HTERT RPE-1 (cell line): Measurements from ENCODE around the gene ESR2.
"Not testable (repeated sequence)": the region's sequence is repeated elsewhere in the genome, so short reads cannot be mapped to it uniquely, and the experiment has no call there.

Experiments
- in situ Hi-C: fragments of 300-500 bp; cut with MboI; formaldehyde crosslinking; loops from 4 replicates; pipeline ENCODE4 v1.14.3; 2020; ENCODE audit warnings: low sequenced_read_pairs

ESR2 gene

DNA sequence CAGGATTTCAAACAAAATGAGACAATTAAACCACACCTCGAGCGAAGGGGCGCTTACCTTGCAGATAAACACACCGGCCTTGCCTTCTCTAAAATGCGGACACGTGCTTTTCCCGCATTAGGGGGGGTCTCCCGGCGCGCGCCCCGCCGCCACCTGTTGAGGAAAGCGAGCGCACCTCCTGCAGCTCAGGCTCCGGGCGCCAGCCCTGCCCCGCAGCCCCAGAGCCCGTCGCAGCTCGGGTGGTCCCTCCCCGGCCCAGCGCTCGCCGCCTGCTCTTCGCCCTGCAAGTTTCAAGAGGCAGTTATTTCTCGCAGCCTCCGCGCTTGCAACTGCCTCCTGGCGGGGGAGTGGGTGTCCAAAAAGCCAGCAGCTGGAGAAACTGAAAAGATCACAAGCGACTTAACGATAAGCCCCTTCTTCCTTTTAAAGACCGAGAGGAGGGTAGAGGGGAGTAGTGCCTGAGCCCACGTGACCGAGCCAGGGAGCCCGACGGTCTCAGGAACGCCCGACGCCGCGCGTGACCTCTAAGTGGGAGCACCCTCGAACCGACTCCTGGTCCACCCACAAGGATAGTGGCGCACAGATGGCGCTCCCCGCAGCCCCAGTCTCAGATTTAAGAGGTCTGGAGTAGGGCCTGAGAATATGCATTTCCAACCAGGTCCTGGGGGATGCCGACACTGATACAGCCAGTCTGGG, at the start of gene ESR2:
TSS of gene ESR2 (minus strand) at position 396 of the 696 bp plus-strand sequence. CDS start 11,386 bp downstream, outside the sequence.
- in situ Hi-C loops, result no loop called here

DNA sequence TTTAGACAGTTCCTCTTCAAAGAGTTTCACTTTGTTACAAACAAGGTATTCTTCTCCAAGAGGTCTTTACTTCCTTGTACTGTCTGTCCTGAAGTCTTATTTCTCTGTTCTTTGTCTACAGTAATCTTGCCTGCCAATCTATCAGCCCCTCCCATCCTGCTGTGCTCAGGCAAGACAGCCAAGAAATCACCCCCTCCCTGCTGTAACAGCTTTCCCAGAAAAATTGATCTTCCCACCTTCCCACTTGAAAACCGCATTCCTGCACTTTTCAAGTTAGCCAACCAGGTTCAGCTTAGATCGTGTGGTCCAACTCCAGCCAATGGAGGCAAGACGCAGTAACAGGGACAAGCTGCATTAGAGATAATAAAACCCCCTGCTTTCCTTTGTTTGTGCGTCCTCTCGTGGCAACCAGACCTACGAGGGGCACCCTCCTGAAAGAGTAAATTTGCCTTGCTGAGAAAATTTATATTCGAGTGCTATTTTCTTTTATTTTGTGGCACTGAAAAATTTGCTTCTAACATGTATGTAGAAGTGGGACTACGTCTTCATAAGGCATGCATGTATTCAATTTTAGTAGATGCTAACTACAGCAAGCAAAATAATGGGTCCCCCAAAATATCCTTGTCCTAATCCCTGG, 46.5 kb upstream of the ESR2 start:
- in situ Hi-C loops, result no loop called here

DNA sequence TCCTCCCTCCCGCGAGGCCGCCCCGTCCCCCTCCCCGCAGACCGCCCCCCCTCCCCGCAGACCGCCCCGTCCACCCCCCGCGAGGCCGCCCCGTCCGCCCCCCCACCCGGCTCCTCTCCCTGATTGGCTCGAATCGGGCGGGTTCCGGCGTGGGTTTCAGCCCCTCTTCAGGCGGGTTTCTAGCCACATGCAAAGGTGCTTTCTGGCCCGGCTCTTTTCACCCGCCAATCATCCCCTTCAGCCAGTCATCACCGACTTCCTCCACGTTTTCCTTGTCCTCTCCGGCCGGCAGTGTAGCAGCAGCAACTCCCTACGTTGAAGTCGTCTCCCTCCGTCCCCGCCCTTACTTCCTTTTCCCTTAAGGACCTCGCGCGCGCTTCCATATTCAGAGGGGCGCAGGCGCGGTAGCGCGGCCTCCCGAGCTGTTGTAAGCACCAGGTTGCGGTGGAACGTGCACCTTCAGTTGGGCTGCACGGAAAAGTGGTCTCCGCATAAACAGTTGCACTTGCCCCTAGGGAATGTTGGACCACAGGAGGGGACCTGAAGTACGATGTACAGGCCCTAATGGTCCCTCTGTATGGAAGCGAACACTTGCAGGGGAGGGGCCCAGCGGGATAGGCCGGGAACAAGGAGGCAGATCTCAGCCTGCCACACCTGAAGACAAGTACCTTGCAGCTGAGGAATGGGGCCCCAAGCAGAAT, 44.6 kb upstream of the ESR2 start:
- in situ Hi-C loops, result no loop called here

DNA sequence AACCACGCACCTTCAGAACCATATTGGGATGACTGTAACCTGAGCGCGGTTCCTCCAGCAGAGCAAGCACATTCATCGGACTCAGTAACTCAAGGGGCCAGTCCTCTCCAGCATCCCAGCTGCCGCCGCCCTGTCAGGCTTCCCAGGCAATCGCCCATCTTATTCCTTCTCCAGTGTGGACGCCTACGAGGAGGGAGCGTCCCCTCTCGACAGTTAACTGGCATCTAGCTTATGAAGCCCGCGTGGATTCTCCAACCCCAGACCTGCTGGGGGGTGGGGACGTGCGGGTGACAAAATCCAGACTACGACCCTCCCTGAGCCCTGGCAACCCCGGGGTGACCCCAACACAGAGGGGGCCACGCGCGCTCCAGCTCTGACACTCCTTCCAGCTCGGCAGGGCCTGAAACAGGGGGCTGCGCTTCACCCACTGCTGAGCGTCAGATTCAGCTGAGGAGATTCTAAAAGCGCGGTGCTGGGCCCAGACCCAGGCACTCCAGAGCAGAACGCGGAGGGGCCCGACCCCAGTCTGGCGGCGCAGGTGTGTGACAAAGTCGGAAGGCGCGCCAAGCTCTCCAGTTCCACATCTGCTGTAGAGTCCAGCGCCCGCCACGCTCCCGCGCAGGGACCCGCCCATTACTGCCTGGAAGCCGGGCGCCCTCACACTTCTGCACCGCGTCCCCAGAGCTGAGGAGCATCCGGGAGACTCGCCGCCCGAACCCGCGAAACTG, 43.9 kb upstream of the ESR2 start:
- in situ Hi-C loops, result no loop called here

DNA sequence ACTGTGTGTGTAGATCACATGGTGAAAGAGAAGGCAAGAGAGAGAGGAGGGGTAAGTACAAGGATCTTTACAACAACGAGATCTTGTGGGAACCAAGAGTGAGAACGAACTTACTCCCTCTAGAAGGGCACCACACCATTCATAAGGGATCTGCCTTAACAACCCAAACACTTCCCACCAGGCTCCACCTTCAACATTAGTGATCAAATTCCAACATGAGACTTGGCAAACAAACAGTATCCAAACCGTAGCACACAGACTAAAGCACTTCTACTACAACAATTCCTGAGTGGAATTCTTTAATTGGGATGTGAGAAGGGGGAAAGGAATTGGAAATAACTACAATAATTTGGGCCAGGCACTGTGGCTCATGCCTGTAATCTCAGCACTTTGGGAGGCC, 35.0 kb upstream of the ESR2 start:
- in situ Hi-C loops, result no loop called here

DNA sequence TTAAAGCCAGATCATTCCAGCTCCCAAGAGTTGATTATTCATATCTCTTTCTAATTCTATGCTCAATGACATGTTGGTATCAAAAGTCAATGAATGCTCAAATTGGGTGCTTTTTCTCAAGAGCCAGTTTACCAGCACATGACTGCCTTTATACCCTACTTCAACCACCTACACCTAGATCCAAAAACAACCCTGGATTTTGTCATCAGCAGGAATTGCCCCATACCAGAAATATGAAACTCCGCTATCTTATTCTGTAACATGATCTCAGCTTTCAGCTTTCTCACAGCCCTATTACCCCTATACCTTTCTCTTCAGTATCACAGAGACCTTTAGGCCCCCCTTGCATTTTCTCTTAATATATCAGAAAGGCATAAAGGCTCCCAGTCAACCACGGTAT, 32.3 kb upstream of the ESR2 start:
- in situ Hi-C loops, result no loop called here

DNA sequence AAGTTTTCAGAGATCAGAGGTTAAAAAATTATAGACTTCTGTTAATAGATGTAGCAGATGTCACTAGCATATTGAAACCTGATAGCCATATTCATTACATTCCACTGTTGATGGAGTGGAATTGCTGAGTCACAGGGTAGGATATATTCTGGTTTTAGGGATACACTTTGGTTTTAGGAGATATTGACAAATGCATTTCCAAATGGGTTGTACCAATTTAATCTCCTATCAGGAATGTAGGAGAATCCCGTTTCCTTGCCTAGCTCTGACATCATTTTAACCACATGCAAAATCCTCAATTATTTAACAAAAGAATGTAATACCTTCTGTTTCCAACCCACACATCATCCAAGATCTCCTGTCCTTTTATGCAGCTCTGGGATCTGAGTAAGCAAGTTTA, 30.7 kb upstream of the ESR2 start:
- in situ Hi-C loops, result no loop called here

DNA sequence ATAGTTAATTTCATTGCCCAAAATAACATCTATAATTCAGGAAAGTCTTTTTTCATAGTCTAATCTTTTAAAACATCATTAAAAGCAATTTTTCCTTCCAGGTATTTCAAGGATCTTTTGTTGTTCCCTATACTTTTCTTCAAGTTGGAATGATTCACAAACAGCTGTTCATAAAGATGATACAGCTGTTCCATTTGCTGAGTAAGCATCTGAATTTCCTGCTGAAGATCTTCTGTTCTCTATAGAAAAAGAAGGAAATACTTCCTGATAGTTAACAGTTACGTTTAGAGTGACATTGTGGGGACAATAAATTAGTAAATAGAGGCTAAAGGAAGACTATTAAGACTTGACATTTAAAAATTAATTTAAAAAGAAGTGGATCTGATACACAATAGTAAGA, 30.3 kb upstream of the ESR2 start:
- in situ Hi-C loops, result no loop called here

DNA sequence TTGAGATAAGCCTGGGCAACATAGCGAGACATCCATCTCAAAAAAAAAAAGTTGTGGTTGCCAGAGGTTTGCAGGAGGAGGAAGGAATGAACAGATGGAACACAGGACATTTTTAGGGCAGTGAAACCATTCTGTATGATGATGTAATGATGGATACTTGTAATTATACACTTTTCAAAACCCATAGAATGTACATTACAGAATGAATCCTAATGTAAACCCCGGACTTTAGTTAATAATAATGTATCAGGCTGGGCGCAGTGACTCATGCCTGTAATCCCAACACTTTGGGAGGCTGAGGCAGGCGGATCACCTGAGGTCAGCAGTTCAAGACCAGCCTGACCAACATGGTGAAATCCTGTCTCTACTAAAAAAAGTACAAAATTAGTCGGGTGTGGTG, 26.2 kb upstream of the ESR2 start:
- in situ Hi-C loops, result not testable (repeated sequence)

DNA sequence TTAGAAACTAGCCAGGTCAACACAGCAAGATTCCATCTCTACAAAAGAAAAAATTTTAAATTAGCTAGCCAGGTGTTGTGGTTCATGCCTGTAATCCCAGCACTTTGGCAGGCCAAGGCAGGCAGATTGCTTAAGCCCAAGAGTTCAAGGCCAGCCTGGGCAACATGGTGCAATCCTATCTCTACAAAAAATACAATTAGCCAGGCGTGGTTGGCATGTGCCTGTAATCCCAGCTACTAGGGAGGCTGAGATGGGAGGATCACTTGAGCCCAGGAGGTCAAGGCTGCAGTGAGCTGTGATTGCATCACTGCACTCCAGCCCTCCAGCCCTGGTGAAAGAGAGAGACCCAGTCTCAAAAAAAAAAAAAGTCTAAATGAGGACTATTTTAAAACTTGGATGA, 24.5 kb upstream of the ESR2 start:
- in situ Hi-C loops, result not testable (repeated sequence)

DNA sequence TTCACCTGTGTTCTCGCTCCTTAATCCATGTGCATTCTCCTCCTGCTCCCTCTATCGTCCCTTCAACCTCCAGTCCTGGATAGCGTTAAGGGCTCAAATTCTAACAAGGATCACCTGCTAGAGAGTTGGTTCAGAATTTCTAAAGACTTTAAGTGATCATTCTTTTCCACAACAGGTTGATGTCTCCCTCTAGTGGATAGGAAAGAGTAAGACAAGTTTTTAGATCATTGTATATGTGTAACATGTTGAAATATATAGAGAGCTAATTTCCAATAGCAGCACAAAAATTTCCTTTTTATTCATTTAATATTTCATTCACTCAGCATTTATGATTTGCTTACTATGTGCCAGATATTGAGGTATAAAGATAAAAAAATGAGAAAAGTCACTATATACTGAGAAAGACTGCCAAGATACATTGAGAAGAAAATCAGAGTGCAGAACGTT, 9.3 kb upstream of the ESR2 start:
- in situ Hi-C loops, result no loop called here

DNA sequence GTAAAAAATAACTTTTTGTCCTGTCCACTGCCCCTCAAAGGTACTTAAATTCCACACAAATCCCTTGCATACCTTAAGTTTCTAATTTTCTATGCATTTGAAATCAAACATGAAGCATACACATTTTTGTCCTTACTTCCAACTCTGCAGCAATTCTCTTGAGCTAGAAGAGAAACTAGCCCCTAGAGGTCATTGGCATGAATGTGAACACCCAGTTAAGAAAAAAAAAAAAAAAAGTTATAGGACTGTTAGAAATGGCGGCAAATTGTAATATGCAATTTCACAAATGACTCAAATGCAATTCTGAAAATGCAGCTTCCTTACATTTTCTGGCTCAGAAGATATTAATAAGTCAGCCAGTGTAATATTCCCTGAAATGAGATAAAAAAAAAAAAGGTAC, 4.6 kb upstream of the ESR2 start:
- in situ Hi-C loops, result no loop called here

DNA sequence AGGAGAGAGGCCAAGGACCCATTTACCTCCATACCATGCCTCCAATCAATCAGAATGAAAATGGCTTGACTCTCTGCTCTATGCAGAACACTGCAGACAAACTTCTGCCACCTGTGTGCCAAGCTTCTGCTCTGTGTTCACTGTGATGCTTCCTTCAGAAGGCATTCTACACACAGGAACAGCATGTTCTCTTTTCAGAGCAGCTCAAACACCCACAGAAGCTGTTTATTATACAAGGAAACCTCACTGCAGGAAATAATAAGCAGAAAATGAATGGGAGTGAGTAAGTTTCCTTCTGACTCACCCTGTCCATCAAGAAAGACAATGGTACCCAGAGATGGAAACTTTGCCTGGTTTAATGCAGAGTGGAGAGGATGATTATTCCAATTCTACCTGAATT, 2.4 kb upstream of the ESR2 start:
- in situ Hi-C loops, result no loop called here

DNA sequence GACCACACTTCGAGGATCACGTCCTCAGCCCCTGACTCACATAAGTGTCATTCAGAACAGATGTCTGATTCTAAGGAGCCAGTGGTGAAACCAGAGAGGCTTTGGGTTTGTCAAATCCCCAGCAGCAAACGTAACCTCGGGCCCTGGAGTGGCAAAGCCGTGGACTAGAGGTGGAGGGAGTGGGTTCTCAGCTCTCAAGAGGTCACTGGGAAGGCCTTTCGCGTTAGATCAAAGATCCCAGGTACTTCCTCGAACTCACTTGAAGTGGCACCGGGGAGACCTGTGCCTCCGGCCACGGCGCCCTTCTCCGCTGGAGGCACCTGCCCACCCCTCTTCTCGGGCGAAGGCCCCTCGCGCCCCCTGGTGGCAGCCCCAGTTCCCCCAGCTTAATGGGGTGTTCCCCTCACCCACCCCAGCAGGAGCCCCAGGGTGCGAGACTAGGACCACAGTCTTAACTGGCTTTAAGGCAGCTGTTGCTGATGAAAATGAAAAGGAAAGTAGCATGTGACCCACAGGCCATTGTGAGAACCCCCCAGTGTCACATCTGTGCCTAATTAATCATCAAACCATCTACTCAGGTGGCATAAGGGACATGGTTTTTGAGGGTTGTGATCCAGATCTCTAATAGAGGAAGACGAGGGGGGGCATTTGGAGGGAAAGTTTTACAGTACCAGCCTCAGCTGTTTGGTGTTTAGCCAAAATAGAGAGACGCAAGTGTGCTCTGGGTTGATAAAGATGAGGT, 672 bp upstream of the ESR2 start:
- in situ Hi-C loops, result no loop called here

DNA sequence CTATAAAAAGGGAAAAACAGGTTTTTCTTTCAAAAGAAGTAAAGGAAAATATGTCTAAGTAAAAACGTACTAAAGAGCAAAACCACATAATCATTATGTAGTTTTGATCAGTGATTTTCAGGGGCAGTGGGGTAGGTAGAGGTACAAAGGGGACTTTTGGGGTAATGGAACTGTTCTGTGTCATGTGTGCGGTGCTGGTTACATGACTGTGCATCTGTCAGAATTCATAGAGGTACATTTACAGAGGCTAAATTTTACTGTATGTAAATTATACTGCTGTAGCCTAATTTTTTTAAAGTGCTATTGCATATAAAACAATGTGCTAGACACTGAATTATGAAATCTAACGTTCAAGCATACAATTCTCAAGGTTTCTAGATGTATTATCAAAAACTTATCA, 2.0 kb downstream of the ESR2 start:
- in situ Hi-C loops, result no loop called here

DNA sequence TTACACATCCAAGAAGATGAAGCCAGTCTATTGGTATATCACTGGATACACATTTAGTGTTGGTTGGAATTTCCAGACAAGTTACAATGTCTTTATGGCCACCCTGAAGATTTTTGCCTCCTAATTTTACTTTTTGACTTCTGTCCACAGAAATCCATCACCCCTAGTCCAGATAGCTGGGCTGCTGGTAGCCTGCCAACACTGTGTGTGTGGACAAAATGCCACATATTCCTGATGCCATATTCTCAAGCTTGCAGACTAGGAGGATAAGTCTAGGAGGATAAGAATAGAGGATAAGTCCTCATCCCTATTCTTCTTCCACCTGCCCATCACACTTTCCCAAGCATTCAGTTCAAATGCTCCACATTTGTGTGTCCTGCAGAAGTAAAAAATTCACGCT, 4.6 kb downstream of the ESR2 start:
- in situ Hi-C loops, result no loop called here

DNA sequence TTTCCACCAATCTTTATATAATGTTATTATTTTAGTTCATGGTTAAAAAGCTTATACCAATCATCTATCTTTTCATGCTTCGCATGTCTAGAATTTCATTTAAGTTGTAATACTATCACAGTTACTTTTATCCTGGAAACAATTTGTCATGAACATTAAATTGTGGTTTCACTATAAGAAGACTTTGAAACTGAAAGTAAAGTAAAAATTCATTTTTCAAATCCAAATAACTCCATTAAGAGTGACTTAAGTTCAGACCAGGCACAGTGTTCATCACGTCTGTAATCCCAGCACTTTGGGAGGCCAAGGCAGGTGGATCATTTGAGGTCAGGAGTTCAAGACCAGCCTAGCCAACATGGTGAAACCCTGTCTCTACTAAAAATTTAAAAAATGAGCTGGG, 12.4 kb downstream of the ESR2 start:
- in situ Hi-C loops, result no loop called here

DNA sequence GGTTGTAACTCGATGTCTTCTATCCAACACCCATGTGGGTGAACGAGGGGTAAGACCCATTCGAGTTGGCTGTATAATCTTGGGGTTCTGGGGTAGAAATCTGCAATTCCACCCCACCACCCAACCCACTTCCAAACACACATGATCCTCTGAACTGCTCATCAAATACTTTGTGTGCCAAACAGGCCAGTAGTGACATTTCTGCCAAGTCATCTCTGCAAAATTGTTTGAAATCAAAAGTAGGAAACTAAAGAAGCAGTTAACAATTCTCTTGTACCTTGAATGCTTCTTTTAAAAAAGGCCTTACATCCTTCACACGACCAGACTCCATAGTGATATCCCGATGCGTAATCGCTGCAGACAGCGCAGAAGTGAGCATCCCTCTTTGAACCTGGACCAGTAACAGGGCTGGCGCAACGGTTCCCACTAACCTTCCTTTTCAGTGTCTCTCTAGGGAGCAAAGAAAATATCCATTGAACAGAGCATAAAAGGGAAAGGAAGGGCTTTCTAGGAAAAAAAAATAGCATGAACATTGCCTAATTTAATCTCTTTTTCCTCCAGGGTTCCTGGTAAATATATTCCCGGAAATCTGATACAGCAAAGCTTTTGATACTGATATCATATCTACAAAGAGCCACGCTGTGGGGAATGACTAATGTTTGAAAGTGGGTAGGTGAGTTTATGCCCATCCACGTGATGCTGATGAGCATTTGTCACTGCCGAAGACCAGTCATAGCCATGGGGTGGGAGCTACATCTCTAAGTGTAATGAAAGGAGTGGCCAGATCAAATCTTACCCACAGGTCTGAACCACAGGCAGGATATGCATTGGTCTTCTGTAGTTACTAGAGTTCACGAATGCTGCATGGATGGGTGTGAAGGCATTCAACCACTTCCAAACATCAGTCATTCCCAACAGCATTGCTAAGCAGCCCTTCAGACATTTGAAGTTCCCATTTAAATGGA, 14.2 kb downstream of the ESR2 start:
- in situ Hi-C loops, result no loop called here

DNA sequence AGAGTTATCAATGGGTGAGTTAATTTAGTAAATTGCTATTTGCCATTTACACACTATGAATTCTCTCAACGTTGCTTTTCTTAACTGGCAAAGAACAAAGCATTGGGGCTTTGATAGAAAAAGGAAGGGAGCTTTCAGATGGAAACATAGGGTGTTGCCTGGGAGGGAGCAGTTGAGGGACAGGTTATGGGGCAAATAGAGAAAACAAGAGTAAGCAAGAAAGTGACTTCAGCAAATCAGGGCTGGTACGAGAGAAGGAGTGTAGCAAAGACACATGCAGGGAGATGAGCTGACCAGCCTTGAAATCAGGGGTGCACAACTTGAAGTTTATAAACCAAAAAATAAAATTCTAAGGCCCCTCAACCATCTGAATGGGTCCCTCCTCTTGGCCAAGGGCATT, 15.7 kb downstream of the ESR2 start:
- in situ Hi-C loops, result no loop called here

DNA sequence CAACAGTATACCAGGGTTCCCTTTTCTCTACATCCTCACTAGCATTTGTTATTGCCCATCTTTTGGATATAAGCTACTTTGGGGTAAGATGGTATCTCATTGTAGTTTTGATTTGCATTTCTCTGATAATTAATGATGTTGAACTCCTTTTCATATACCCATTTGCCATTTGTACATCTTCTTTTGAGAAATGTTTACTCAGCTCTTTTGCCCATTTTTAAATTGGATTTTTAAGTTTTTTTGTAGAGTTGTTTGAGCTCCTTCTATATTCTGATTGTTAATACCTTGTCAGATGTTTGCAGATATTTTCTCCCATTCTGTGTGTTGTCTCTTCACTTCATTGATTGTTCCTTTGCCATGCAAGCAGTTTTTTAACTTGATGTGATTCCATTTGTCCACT, 22.2 kb downstream of the ESR2 start:
- in situ Hi-C loops, result no loop called here
